Caco-2 (cell line): ENCODE measurements around the gene GTPBP3. TPM values are rescaled to one million over a fixed set of nuclear protein-coding genes. Genes with fewer than 3 reads are reported as not detected.

Experiments used
- BruUV-seq: library from RNA; stranded (reverse); fragments of 400-500 nt; replicated peaks from 2 replicates; lab custom pipeline; 2021; lab: Mats Ljungman, UMichigan
- CTCF ChIA-PET: fragments of 300-600 bp; sonication (Branson Sonifier 250); formaldehyde crosslinking; loops from one replicate; lab custom pipeline; 2022; ENCODE audit warnings: antibody characterized with exemption; lab: Charles Lee
- POLR2A ChIA-PET: fragments of 300-600 bp; sonication (Branson Sonifier 250); formaldehyde crosslinking; loops from one replicate; lab custom pipeline; 2022; ENCODE audit warnings: antibody characterized with exemption; lab: Charles Lee
- DNase-seq, 2 experiments: peaks; one replicate each; pipeline versions ENCODE4 v3.0.0 to v3.0.0-alpha.2; 2020 to 2022
- H3K27me3 ChIP-seq: replicated peaks from 2 replicates; pipeline ENCODE4 v1.6.0; 2011; ENCODE audit warnings: low read length; ENCODE audit not compliant: control insufficient read depth, insufficient read depth
- H3K36me3 ChIP-seq: 2 replicates; pipeline ENCODE4 v1.5.1; 2011; ENCODE audit warnings: low read length; ENCODE audit not compliant: control insufficient read depth, insufficient read depth
- H3K4me1 ChIP-seq: fragments of 250-450 bp; sonication (Bioruptor Pico); 2 replicates; pipeline ENCODE4 v1.5.1; 2020; ENCODE audit warnings: mild to moderate bottlenecking
- H3K4me3 ChIP-seq: 2 replicates; pipeline ENCODE4 v1.5.1; 2011; ENCODE audit warnings: low read depth, mild to moderate bottlenecking, control low read depth, low read length
- H3K9me3 ChIP-seq: fragments of 250-450 bp; sonication (Bioruptor Pico); 2 replicates; pipeline ENCODE4 v1.5.1; 2020; ENCODE audit warnings: mild to moderate bottlenecking, moderate library complexity
- H3K27ac Mint-ChIP-seq: one replicate; pipeline ENCODE4 v1.8.0; 2022; ENCODE audit warnings: mixed read lengths; ENCODE audit not compliant: unreplicated experiment
- H3K27me3 Mint-ChIP-seq: one replicate; pipeline ENCODE4 v1.8.0; 2022; ENCODE audit warnings: mixed read lengths; ENCODE audit not compliant: insufficient read depth, unreplicated experiment
- H3K36me3 Mint-ChIP-seq: one replicate; pipeline ENCODE4 v1.8.0; 2022; ENCODE audit warnings: mild to moderate bottlenecking, mixed read lengths; ENCODE audit not compliant: insufficient read depth, unreplicated experiment
- H3K4me1 Mint-ChIP-seq: one replicate; pipeline ENCODE4 v1.8.0; 2022; ENCODE audit warnings: low read depth, mixed read lengths; ENCODE audit not compliant: unreplicated experiment
- H3K4me3 Mint-ChIP-seq: one replicate; pipeline ENCODE4 v1.8.0; 2022; ENCODE audit warnings: mild to moderate bottlenecking, moderate library complexity, mixed read lengths; ENCODE audit not compliant: unreplicated experiment
- H3K9me3 Mint-ChIP-seq: one replicate; pipeline ENCODE4 v1.8.0; 2022; ENCODE audit warnings: mixed read lengths; ENCODE audit not compliant: unreplicated experiment
- CTCF ChIP-seq, 2 experiments: fragments of 200-600 bp in 1 of 2; IDR thresholded peaks; 1 replicate in 1 of 2; 2 replicates in 1 of 2; pipeline versions ENCODE4 v1.5.1 to v1.8.0; 2011 to 2022; ENCODE audit warnings: antibody characterized with exemption in 1 of 2, control low read depth in 1 of 2, inconsistent platforms in 1 of 2, low read depth in 1 of 2, low read length in 1 of 2, mild to moderate bottlenecking in 1 of 2, moderate library complexity in 1 of 2; ENCODE audit not compliant: insufficient read depth in 1 of 2, severe bottlenecking in 1 of 2, unreplicated experiment in 1 of 2
- intact Hi-C: fragments of 100-400 bp; cut with micrococcal nuclease; formaldehyde crosslinking; loops from one replicate; pipeline ENCODE4 v1.10.0; 2022; ENCODE audit not compliant: unreplicated experiment
- total RNA-seq: library from RNA; stranded (reverse); gene quantifications from 2 replicates; pipeline ENCODE4 v1.2.3, GENCODE V29; 2022

The GTPBP3 gene
- total RNA-seq, 1 experiment from 2014 or later = 50.7 TPM

DNA sequence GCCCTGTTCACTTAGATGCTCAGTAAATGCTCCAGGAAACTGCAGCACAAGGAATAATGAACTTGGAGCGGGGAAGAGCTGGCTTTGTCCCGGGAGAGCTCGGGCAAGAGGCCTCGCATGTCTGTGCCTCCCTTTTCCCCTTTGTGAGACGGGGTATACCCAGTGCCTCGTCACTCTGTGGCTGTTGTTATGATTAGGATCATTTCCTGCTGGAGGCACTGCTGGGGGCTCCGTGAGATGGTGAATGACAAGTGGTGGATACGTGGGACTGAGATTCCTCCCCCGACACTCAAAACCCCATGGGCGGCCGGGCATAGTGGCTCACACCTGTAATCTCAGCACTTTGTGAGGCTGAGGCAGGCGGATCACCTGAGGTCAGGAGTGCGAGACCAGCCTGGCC lies 40.9 kb downstream of the GTPBP3 start:
- H3K36me3 ChIP-seq = no peaks in the 10 kb centered on the region
- H3K27me3 ChIP-seq = no peaks in the 10 kb centered on the region
- POLR2A ChIA-PET = no interaction called here
- no peaks in the 10 kb centered on the region for H3K9me3 Mint-ChIP-seq
- no peak for DNase-seq
- H3K27ac Mint-ChIP-seq = no peak overlapping the region
- no peaks in the 10 kb centered on the region for H3K4me1 Mint-ChIP-seq
- intact Hi-C loops = no loop called here
- no peaks in the 10 kb centered on the region for H3K9me3 ChIP-seq
- no peaks in the 10 kb centered on the region for H3K4me1 ChIP-seq
- H3K36me3 Mint-ChIP-seq = no peaks in the 10 kb centered on the region
- no peak for TF ChIP-seq CTCF (IDR thresholded peaks at IDR 0.05; ENCODE audit: insufficient read depth in 1 of 2, low read depth in 1 of 2, low read length in 1 of 2, severe bottlenecking in 1 of 2, unreplicated experiment in 1 of 2)
- H3K27me3 Mint-ChIP-seq = no peaks in the 10 kb centered on the region
- CTCF ChIA-PET = no interaction called here
- no peak overlapping the region for H3K4me3 ChIP-seq
- no peak overlapping the region for H3K4me3 Mint-ChIP-seq
- no TSS peak for BruUV-seq

DNA sequence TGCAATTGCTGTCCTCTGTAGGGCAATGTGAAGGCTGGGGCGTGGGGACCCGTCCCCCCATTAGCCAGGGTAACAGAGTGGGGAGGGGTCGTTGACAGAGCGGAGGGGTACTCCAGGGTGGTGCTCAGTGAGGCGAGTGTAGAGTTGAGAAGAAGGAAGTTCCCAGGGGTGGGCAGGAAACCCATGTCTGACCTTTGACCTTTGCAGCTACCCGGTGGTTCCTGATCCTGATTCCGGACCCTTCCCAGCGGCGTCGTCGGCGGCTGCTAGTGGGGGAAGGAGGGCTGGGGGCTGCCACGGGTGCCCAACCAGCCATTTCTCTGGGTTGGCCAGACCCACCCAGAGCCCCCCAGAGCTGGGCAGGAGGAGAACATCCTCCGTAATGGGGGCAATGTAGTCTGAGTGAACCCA lies 41.9 kb downstream of the GTPBP3 start:
- POLR2A ChIA-PET = no interaction called here
- DNase-seq = no peak
- H3K27ac Mint-ChIP-seq = no peak overlapping the region
- H3K27me3 Mint-ChIP-seq = no peaks in the 10 kb centered on the region
- H3K27me3 ChIP-seq = no peaks in the 10 kb centered on the region
- no peak overlapping the region for H3K4me3 ChIP-seq
- no peaks in the 10 kb centered on the region for H3K9me3 Mint-ChIP-seq
- intact Hi-C loops = no loop called here
- TF ChIP-seq CTCF (IDR thresholded peaks at IDR 0.05; ENCODE audit: insufficient read depth in 1 of 2, low read depth in 1 of 2, low read length in 1 of 2, severe bottlenecking in 1 of 2, unreplicated experiment in 1 of 2) = no peak
- BruUV-seq = no TSS peak
- H3K36me3 ChIP-seq = no peaks in the 10 kb centered on the region
- H3K4me3 Mint-ChIP-seq = no peak overlapping the region
- H3K4me1 ChIP-seq = no peaks in the 10 kb centered on the region
- H3K36me3 Mint-ChIP-seq = no peaks in the 10 kb centered on the region
- no peaks in the 10 kb centered on the region for H3K9me3 ChIP-seq
- CTCF ChIA-PET = interaction anchor here (0.5 kb wide), 1 partner anchor 861 kb away, joined by 3 read pairs; no protein-coding TSS in a partner anchor
- no peaks in the 10 kb centered on the region for H3K4me1 Mint-ChIP-seq

DNA sequence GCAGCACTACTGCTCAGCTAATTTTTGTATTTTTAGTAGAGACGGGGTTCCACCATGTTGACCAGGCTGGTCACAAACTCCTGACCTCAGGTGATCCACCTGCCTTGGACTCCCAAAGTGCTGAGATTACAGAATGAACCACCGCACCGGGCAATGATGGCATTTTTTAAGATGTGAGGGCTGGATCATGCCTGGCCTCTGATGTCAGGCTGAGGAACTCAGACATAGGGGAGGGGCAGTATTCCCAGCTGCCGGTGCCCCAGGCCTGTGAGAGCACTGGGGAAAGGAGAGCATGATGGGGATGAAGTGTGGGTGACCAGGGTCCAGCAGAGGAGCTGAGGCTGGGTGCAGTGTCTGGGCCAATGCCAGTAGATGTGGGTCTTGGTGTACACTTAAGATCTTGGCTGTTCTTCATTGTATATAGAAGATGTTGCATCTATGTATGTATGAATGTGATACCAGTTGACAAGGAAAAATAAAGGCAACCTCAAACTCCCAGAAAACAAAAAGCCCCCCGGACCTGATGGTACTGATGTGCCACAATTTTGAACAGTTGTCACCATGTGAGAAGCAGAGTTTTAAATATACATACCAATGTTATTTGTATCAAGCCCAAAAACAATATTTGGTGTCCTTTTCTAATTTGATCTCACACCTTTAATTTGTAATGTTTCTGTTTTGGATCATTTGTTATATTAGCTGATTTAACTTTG lies 43.2 kb downstream of the GTPBP3 start:
- Histone ChIP-seq H3K9me3 (no peaks in the 10 kb centered on the region), H3K4me1 (no peaks in the 10 kb centered on the region), H3K4me3 (no peak overlapping the region), H3K27me3 (no peaks in the 10 kb centered on the region), H3K36me3 (no peaks in the 10 kb centered on the region)
- no peak for TF ChIP-seq CTCF (IDR thresholded peaks at IDR 0.05; ENCODE audit: insufficient read depth in 1 of 2, low read depth in 1 of 2, low read length in 1 of 2, severe bottlenecking in 1 of 2, unreplicated experiment in 1 of 2)
- no peaks in the 10 kb centered on the region for H3K27me3 Mint-ChIP-seq
- H3K36me3 Mint-ChIP-seq = no peaks in the 10 kb centered on the region
- DNase-seq = no peak
- no peak overlapping the region for H3K27ac Mint-ChIP-seq
- no peaks in the 10 kb centered on the region for H3K9me3 Mint-ChIP-seq
- BruUV-seq = no TSS peak
- intact Hi-C loops = no loop called here
- POLR2A ChIA-PET = no interaction called here
- CTCF ChIA-PET = no interaction called here
- no peaks in the 10 kb centered on the region for H3K4me1 Mint-ChIP-seq
- no peak overlapping the region for H3K4me3 Mint-ChIP-seq
